ENCODE measurements around the gene SLC36A3.

DNA sequence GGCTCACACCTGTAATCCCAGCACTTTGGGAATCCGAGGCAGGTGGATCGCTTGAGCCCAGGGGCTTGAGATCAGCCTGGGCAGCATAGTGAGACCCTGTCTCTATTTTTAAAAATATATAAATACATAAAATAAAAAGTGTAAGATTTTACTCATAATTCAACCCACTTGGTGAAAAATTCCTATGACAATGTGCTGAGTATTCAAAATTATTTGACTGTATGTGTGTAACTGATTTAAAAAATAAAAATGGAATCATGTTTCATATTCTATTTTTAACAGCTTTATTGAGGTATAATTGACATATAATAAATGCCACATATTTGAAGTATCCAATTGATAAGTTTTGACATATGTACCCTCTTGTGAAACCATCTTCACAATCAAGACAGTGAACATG, 27.8 kb downstream of the SLC36A3 start:
- no peak for TF ChIP-seq POLR2A (IDR thresholded peaks at IDR 0.05; ENCODE audit: borderline replicate concordance, extremely low read depth, insufficient read depth, insufficient read length)
- no peak for TF ChIP-seq YY1 (IDR thresholded peaks at IDR 0.05; ENCODE audit: extremely low read depth, insufficient replicate concordance, low read depth, low read length)
- TF ChIP-seq EZH2 (IDR thresholded peaks at IDR 0.05), result no peak
- no peak for TF ChIP-seq RAD21 (IDR thresholded peaks at IDR 0.05; ENCODE audit: low read depth)
- TF ChIP-seq, protein P1, sequence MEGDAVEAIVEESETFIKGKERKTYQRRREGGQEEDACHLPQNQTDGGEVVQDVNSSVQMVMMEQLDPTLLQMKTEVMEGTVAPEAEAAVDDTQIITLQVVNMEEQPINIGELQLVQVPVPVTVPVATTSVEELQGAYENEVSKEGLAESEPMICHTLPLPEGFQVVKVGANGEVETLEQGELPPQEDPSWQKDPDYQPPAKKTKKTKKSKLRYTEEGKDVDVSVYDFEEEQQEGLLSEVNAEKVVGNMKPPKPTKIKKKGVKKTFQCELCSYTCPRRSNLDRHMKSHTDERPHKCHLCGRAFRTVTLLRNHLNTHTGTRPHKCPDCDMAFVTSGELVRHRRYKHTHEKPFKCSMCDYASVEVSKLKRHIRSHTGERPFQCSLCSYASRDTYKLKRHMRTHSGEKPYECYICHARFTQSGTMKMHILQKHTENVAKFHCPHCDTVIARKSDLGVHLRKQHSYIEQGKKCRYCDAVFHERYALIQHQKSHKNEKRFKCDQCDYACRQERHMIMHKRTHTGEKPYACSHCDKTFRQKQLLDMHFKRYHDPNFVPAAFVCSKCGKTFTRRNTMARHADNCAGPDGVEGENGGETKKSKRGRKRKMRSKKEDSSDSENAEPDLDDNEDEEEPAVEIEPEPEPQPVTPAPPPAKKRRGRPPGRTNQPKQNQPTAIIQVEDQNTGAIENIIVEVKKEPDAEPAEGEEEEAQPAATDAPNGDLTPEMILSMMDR (IDR thresholded peaks at IDR 0.05 in 2 of 3, conservative IDR thresholded peaks at IDR 0.05 in 1 of 3; ENCODE audit: borderline replicate concordance in 1 of 3, insufficient read depth in 1 of 3, low read depth in 2 of 3, low read length in 2 of 3), result no peak
- TF ChIP-seq, protein P2, sequence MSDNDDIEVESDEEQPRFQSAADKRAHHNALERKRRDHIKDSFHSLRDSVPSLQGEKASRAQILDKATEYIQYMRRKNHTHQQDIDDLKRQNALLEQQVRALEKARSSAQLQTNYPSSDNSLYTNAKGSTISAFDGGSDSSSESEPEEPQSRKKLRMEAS (IDR thresholded peaks at IDR 0.05), result no peak
- TF ChIP-seq ZNF274 (IDR thresholded peaks at IDR 0.05; ENCODE audit: low read depth, low read length), result no peak
- TF ChIP-seq POLR2AphosphoS5 (IDR thresholded peaks at IDR 0.05; ENCODE audit: low read depth, low read length), result no peak
- no peak for TF ChIP-seq EGR1 (IDR thresholded peaks at IDR 0.05; ENCODE audit: low read depth)
